Left lung (tissue), 10 donors: ENCODE measurements around the gene CRTC1. TPM values are rescaled to one million over a fixed set of nuclear protein-coding genes. Genes with fewer than 3 reads are reported as not detected.

Experiments used
- ATAC-seq: fragments of 200-7000 bp; cut with Tn5 transposase; one replicate; pipeline ENCODE4 v1.9.1; 2020; ENCODE audit warnings: moderate library complexity
- DNase-seq, 4 donors: peaks; one replicate each; pipeline ENCODE4 v3.0.0-alpha.2; 2013 to 2020
- H3K27ac ChIP-seq, 2 donors: fragments of 200-600 bp; sonication (generic) in 1 of 2; one replicate each; pipeline versions ENCODE4 v1.5.0 to v1.8.0; 2020 to 2021
- H3K27me3 ChIP-seq, 2 donors: fragments of 200-600 bp; sonication (generic) in 1 of 2; one replicate each; pipeline versions ENCODE4 v1.5.0 to v1.8.0; 2020 to 2021
- H3K36me3 ChIP-seq, 2 donors: fragments of 200-600 bp; sonication (generic) in 1 of 2; one replicate each; pipeline versions ENCODE4 v1.5.0 to v1.8.0; 2020 to 2021
- H3K4me1 ChIP-seq, 2 donors: fragments of 200-600 bp; one replicate each; pipeline ENCODE4 v1.8.0; 2021
- H3K4me3 ChIP-seq, 2 donors: fragments of 200-600 bp; sonication (generic) in 1 of 2; one replicate each; pipeline versions ENCODE4 v1.5.0 to v1.8.0; 2020 to 2021; ENCODE audit warnings: mild to moderate bottlenecking in 1 of 2
- H3K9me3 ChIP-seq, 2 donors: fragments of 200-600 bp; sonication (generic) in 1 of 2; one replicate each; pipeline versions ENCODE4 v1.5.0 to v1.8.0; 2020 to 2021
- intact Hi-C, 2 donors: fragments of 100-400 bp; cut with DNase I; formaldehyde crosslinking; loops; one replicate each; pipeline versions ENCODE4 v1.11.2 to v1.14.2; 2022
- polyA plus RNA-seq, 6 donors: library from polyadenylated mRNA; unstranded; fragments of 120-200 nt; gene quantifications; one replicate each; pipeline ENCODE4 v1.2.1, GENCODE V29; 2013; ENCODE audit not compliant: insufficient read length in 6 of 6
- total RNA-seq, 2 donors: library from RNA; stranded (reverse); fragmentation: NEBNext Ultra II Directional; extraction: Animal tissue kit (Norgen Biotek cat#: 25700); gene quantifications; one replicate each; pipeline ENCODE4 v1.2.1, GENCODE V29; 2021
- TF ChIP-seq, protein P1 (sequence below), 2 donors: fragments of 200-600 bp; sonication (generic) in 1 of 2; IDR thresholded peaks; one replicate each; pipeline versions ENCODE4 v1.5.0 to v1.8.0; 2021; ENCODE audit warnings: antibody characterized with exemption in 2 of 2
- donor health status: DM: no; HTN: yes; CAD: no.
- donor health status: DM: no; HTN: no; CAD: no.

The CRTC1 gene
- total and polyA plus RNA-seq, 8 donors = 11.3 to 23.9 (median 14.6) TPM

DNA sequence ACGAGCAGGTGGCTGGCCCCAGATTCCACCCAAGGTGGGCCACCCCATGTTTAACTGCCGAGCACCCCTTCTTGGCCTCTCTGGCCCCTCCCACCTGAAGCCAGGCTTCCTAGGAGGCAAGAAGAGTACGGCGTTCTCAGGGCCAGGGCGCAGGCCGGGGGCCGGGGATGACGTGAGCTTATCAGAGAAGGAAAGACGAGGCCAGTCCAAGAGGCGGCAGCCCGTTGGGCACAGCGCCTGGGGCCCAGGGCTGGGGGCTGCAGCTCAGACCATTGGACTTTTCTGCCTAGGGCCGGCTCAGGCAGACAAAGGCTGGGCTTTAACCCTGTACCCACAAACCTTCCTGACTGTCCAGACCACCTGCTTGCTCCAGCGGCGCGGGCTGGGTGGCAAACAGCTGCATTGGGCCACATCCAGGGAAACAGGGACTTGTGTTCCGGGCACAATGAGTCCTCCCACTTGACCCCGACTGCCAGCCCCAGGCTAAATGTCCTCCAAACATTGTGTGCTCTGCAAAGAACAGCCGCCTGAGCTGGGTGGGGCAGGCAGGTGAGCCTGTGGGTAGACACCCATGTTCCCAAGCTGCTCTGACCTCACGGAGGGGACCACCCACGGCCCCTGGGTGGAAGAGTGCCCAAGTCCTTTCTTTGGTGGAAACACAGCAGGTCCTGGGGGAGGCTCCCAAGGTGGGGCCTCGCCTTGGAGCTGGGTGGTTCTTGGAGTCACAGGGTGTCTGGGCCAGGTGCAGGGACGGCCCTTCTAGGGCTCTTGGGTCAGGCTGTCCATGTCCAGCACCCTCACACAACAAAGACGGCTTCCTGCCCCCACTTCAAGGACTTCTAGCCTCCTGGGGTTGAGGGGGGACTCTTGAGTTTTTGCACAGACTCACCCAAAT lies 85.8 kb downstream of the CRTC1 start:
- ATAC-seq = peak; percentile 74
- no peak overlapping the region for H3K4me3 ChIP-seq

DNA sequence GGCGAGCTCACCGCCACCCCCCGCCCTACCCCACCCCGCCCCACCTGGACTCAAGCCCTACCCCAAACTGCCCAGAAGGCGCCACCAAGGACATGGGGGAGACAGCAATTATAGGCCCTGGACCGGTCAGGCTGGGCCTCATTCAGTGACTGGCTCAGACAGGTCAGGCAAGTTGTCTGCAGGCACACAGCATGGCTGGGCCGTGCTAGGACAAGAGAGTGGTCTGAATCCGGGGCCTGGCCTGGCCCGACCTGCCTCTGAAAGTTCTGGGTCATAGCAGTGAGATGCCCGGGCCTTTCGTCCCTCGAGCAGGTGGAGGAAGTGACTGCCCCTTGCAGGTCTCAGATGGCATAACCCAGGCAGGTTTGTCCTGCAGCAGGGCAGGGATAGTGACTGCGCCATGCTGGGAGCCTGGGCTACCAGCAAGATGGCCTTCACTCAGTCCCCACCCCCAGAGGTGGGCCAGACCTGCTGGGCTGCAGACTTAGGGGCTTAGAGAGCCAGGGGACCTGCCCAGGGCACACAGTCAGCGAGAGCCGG lies 86.6 kb downstream of the CRTC1 start:
- DNase-seq = no peak
- peaks cover 0 to 4% of the 10 kb centered on the region in 2 donors for H3K4me1 ChIP-seq
- H3K27me3 ChIP-seq = no peaks in the 10 kb centered on the region
- no peak overlapping the region for H3K4me3 ChIP-seq
- ATAC-seq = no peak
- H3K9me3 ChIP-seq = no peaks in the 10 kb centered on the region
- TF ChIP-seq, protein P1, sequence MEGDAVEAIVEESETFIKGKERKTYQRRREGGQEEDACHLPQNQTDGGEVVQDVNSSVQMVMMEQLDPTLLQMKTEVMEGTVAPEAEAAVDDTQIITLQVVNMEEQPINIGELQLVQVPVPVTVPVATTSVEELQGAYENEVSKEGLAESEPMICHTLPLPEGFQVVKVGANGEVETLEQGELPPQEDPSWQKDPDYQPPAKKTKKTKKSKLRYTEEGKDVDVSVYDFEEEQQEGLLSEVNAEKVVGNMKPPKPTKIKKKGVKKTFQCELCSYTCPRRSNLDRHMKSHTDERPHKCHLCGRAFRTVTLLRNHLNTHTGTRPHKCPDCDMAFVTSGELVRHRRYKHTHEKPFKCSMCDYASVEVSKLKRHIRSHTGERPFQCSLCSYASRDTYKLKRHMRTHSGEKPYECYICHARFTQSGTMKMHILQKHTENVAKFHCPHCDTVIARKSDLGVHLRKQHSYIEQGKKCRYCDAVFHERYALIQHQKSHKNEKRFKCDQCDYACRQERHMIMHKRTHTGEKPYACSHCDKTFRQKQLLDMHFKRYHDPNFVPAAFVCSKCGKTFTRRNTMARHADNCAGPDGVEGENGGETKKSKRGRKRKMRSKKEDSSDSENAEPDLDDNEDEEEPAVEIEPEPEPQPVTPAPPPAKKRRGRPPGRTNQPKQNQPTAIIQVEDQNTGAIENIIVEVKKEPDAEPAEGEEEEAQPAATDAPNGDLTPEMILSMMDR (IDR thresholded peaks at IDR 0.05) = no peak
- no peaks in the 10 kb centered on the region for H3K36me3 ChIP-seq
- H3K27ac ChIP-seq = no peak overlapping the region
- intact Hi-C loops = no loop called here

More for the DNA sequence above, 85.8 kb downstream of the CRTC1 start:
- intact Hi-C loops = no loop called here
- Histone ChIP-seq H3K27ac (no peak overlapping the region), H3K9me3 (no peaks in the 10 kb centered on the region), H3K4me1 (peaks cover 0 to 4% of the 10 kb centered on the region in 2 donors), H3K36me3 (no peaks in the 10 kb centered on the region), H3K27me3 (no peaks in the 10 kb centered on the region)
- peak in 3 of 4 donors; percentile 42 to 83 (median 73) for DNase-seq
- TF ChIP-seq, protein P1 (IDR thresholded peaks at IDR 0.05) = no peak

DNA sequence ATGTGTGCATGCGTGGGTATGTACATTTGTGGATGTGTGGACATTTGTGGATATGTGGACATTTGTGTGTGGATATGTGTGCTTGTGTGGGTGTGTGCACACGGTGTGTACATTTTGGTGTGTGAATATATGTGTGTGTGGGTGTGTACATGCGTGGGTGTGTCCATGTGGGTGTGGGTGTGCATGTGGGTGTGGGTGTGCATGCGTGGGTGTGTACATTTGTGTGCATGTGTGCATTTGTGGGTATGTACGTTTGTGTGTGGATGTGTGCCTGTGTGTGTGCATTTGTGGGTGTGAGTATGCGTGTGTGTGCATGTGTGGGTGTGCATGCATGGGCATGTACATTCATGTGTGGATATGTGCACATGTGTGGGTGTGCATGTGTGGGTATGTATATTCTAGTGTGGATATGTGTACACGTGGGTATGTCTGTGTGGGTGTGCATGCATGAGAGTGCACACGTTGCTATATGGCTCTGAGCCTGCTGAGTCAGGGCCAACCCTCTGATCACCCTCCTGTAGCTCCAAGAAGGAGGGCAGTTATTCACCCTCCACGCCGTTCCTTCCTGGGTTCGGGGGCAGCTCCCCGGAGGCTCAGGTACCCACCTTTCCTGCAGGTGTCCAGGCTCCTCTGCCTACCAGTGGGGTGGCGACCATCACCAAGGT lies 87.3 kb downstream of the CRTC1 start:
- Histone ChIP-seq H3K4me1 (peaks cover 0 to 4% of the 10 kb centered on the region in 2 donors), H3K27ac (no peak overlapping the region), H3K36me3 (peaks cover 0 to 4% of the 10 kb centered on the region in 2 donors), H3K9me3 (no peaks in the 10 kb centered on the region), H3K27me3 (no peaks in the 10 kb centered on the region), H3K4me3 (no peak overlapping the region)
- DNase-seq (no peak), ATAC-seq (no peak)
- TF ChIP-seq, protein P1 (IDR thresholded peaks at IDR 0.05) = no peak
- intact Hi-C loops = no loop called here

DNA sequence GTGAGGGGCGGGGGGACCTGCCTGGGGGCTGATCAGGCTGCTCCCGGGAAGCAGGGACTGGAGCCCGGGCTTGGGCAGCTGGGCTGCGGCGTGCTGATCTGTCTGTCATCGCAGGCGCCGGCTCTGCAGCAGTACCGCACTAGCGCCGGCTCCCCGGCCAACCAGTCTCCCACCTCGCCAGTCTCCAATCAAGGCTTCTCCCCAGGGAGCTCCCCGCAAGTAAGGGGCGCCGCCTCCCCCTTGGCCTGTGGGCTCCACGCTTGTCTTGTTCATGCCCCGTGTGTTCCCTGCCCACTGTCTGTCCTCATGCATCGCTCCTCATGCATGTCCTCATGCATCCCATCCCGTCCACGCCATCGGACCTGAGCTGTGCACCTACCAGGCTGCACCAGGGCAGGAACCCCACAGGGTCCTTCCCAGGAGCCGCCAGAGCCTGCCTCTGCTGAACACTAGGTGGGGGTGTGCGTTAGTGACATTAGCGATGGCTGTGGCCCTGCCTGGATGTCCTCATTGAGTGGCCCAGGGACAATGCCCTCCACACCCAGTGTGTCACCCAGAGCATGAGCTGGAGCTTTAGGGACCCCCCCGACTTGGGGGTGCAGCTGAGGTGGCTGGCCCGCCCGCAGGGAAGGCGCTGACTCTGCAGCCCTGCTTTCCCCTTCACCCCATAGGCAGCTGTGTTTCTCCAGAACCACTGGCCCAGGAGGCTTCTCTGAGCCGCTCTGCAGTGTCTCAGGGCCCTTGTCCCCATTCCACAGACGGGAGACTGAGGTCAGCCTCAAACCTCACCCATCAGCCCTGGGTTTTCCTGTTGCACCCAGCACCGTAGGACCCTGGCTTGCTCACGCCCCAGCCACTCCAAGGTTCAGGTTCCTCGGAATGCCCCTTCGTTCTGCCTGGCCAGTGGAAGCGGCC lies 88.1 kb downstream of the CRTC1 start:
- no peak for ATAC-seq
- no peaks in the 10 kb centered on the region for H3K9me3 ChIP-seq
- H3K4me1 ChIP-seq = peaks cover 0 to 4% of the 10 kb centered on the region in 2 donors
- H3K4me3 ChIP-seq = no peak overlapping the region
- intact Hi-C loops = no loop called here
- peaks cover 0 to under 1% of the 10 kb centered on the region in 2 donors for H3K27me3 ChIP-seq
- peaks cover 0 to 4% of the 10 kb centered on the region in 2 donors for H3K36me3 ChIP-seq
- TF ChIP-seq, protein P1 (IDR thresholded peaks at IDR 0.05) = no peak
- no peak for DNase-seq
- no peak overlapping the region for H3K27ac ChIP-seq
